NCI-H187 treated with DMSO at 0.1 percent for 48 hours (cell line): ENCODE results near the gene ACACA.

ENCODE experiments used
- DNase-seq: peaks from one replicate; lab custom pipeline; 2025; lab: John Stamatoyannopoulos, UW

ACACA gene

GRCh38 chr17:37231887-37232286 lies 174.7 kb downstream of the ACACA start:
- DNase-seq, result no peak

- no peak for DNase-seq
Observed at GRCh38 chr17:37230633-37231032, 176.0 kb downstream of the ACACA start.

GRCh38 chr17:37225465-37225864 lies 181.2 kb downstream of the ACACA start:
- DNase-seq, result no peak

GRCh38 chr17:37221865-37222264 lies 184.8 kb downstream of the ACACA start:
- no peak for DNase-seq

- DNase-seq, result no peak
Observed at GRCh38 chr17:37220607-37220953, 186.1 kb downstream of the ACACA start.

- DNase-seq, result no peak
Observed at GRCh38 chr17:37219876-37220606, 186.6 kb downstream of the ACACA start.

- DNase-seq, result no peak
Observed at GRCh38 chr17:37218849-37219248, 187.8 kb downstream of the ACACA start.

- DNase-seq, result no peak
Observed at GRCh38 chr17:37214416-37214815, 192.2 kb downstream of the ACACA start.

- DNase-seq, result no peak
Observed at GRCh38 chr17:37213927-37214326, 192.7 kb downstream of the ACACA start.

GRCh38 chr17:37212179-37212578 lies 194.5 kb downstream of the ACACA start:
- DNase-seq, result no peak

- no peak for DNase-seq
Observed at GRCh38 chr17:37211136-37211535, 195.5 kb downstream of the ACACA start.

- DNase-seq, result no peak
Observed at GRCh38 chr17:37207103-37207502, 199.5 kb downstream of the ACACA start.

- no peak for DNase-seq
Observed at GRCh38 chr17:37206299-37206698, 200.3 kb downstream of the ACACA start.

GRCh38 chr17:37200497-37200896 lies 206.1 kb downstream of the ACACA start:
- no peak for DNase-seq

GRCh38 chr17:37197336-37197735 lies 209.3 kb downstream of the ACACA start:
- no peak for DNase-seq

GRCh38 chr17:37194208-37194607 lies 212.4 kb downstream of the ACACA start:
- DNase-seq, result no peak

GRCh38 chr17:37191219-37191618 lies 215.4 kb downstream of the ACACA start:
- no peak for DNase-seq

GRCh38 chr17:37190493-37190892 lies 216.1 kb downstream of the ACACA start:
- no peak for DNase-seq

- no peak for DNase-seq
Observed at GRCh38 chr17:37188157-37188556, 218.5 kb downstream of the ACACA start.

GRCh38 chr17:37187262-37187661 lies 219.4 kb downstream of the ACACA start:
- DNase-seq, result no peak

GRCh38 chr17:37182786-37183465 lies 223.7 kb downstream of the ACACA start:
- no peak for DNase-seq

GRCh38 chr17:37180376-37180775 lies 226.3 kb downstream of the ACACA start:
- no peak for DNase-seq

GRCh38 chr17:37179893-37180292 lies 226.7 kb downstream of the ACACA start:
- DNase-seq, result no peak
